Measurements from ENCODE around the gene RBM20. TPM values are rescaled to one million over a fixed set of nuclear protein-coding genes. Genes with fewer than 3 reads are reported as not detected.

Gene RBM20
- total and polyA plus RNA-seq, 2 of the 13 experiments (the other 11 are each of a cell fraction or from before 2014, with no cell fraction given), result 0.02 to 0.22 TPM

- TF ChIP-seq DMTF1 (CRISPR knock-in tag; IDR thresholded peaks at IDR 0.05) (no peak), TRAFD1 (CRISPR knock-in tag; IDR thresholded peaks at IDR 0.05; ENCODE audit: borderline replicate concordance) (no peak), ARNT (IDR thresholded peaks at IDR 0.05) (no peak), ZNF20 (CRISPR knock-in tag; IDR thresholded peaks at IDR 0.05) (no peak), FOSL2 (CRISPR knock-in tag; IDR thresholded peaks at IDR 0.05) (no peak), MIXL1 (CRISPR knock-in tag; IDR thresholded peaks at IDR 0.05) (no peak)
These were observed 32.0 kb upstream of the RBM20 start (continued) for GRCh38 chr10:110612087-110612486.

GRCh38 chr10:110612629-110613028, 31.5 kb upstream of the RBM20 start:
- in situ Hi-C loops (cut with HindIII; ENCODE audit: extremely low pct_ligation_motif_present, low pct_unique_long_range_greater_than_20kb) (loop anchor here (5.0 to 25.0 kb wide), 2 partner anchors 60 to 275 kb away; no protein-coding TSS in a partner anchor), intact Hi-C loops (cut with micrococcal nuclease; ENCODE audit: unreplicated experiment) (loop anchor here (5.0 kb wide), 1 partner anchor 1665 kb away; no protein-coding TSS in a partner anchor)
- BruUV-seq (replicated peaks), result no TSS peak
- Histone ChIP-seq H3K79me2 (ENCODE audit: insufficient read depth, low read length) (no peaks in the 10 kb centered on the region), H3K4me3 (replicated peaks in 1 of 3; ENCODE audit: insufficient read depth in 1 of 3, low read depth in 2 of 3, low read length in 3 of 3) (no peak overlapping the region), H3K9ac (ENCODE audit: insufficient read depth, low read depth, low read length) (no peak overlapping the region), H4K20me1 (ENCODE audit: insufficient read depth, low read length) (no peaks in the 10 kb centered on the region), H3K4me2 (ENCODE audit: low read depth, low read length) (no peak overlapping the region), H3K9me3 (ENCODE audit: low read length) (no peaks in the 10 kb centered on the region), H3K27me3 (ENCODE audit: control insufficient read depth in 1 of 2, insufficient read depth in 2 of 2, low read length in 2 of 2) (no peaks in the 10 kb centered on the region; a peak in 1 of 5 replicates), H3K4me1 (ENCODE audit: insufficient read depth, low read length) (no peaks in the 10 kb centered on the region), H3K27ac (ENCODE audit: extremely low read length, insufficient read depth, low read length) (no peak overlapping the region), H3K36me3 (replicated peaks in 1 of 2; ENCODE audit: control insufficient read depth in 1 of 2, insufficient read depth in 2 of 2, low read length in 2 of 2) (no peaks in the 10 kb centered on the region), H2AFZ (ENCODE audit: low read length) (no peak overlapping the region)
- DNase-seq (ENCODE audit: low spot score) (no peak), FAIRE-seq (no peak), ATAC-seq (no peak)
- ChIA-PET POLR2A (no interaction called here), CTCF (ENCODE audit: low intra/inter-chr PET ratio, low total read pairs) (no interaction called here)
- no peak for TF ChIP-seq STAT5B (CRISPR knock-in tag; IDR thresholded peaks at IDR 0.05)
- no peak for TF ChIP-seq ZMYM4 (CRISPR knock-in tag; IDR thresholded peaks at IDR 0.05)
- TF ChIP-seq MATR3 (CRISPR knock-in tag; IDR thresholded peaks at IDR 0.05), result no peak
- TF ChIP-seq RXRB (CRISPR knock-in tag; IDR thresholded peaks at IDR 0.05; ENCODE audit: borderline replicate concordance), result no peak
- no peak for TF ChIP-seq ZNF619 (CRISPR knock-in tag; IDR thresholded peaks at IDR 0.05)
- TF ChIP-seq ZNF800 (CRISPR knock-in tag; IDR thresholded peaks at IDR 0.05), result no peak
- TF ChIP-seq ZSCAN22 (CRISPR knock-in tag; IDR thresholded peaks at IDR 0.05), result no peak
- TF ChIP-seq ZGPAT (CRISPR knock-in tag; IDR thresholded peaks at IDR 0.05), result no peak
- no peak for TF ChIP-seq NFIC (IDR thresholded peaks at IDR 0.05; ENCODE audit: low read length)
- no peak for TF ChIP-seq NFE2L1 (CRISPR knock-in tag; IDR thresholded peaks at IDR 0.05; ENCODE audit: borderline replicate concordance)
- 85% methylated on average over 4 of the region's 4 CpGs for WGBS (ENCODE audit: low lambda C conversion rate)
